Measurements from ENCODE around the gene LRP2.

- no peak for TF ChIP-seq POLR2A (IDR thresholded peaks at IDR 0.05)
- no peak for TF ChIP-seq EP300 (IDR thresholded peaks at IDR 0.05)
- TF ChIP-seq CTCF (IDR thresholded peaks at IDR 0.05): no peak
- peak in 1 of 3 donors; percentile 31 for TF ChIP-seq POLR2AphosphoS5 (IDR thresholded peaks at IDR 0.05)
These were observed 270.4 kb downstream of the LRP2 start for GRCh38 chr2:169091761-169092519.

Measured in stomach (tissue), 4 donors.